Measurements from ENCODE around the gene COL26A1.

The COL26A1 gene

DNA sequence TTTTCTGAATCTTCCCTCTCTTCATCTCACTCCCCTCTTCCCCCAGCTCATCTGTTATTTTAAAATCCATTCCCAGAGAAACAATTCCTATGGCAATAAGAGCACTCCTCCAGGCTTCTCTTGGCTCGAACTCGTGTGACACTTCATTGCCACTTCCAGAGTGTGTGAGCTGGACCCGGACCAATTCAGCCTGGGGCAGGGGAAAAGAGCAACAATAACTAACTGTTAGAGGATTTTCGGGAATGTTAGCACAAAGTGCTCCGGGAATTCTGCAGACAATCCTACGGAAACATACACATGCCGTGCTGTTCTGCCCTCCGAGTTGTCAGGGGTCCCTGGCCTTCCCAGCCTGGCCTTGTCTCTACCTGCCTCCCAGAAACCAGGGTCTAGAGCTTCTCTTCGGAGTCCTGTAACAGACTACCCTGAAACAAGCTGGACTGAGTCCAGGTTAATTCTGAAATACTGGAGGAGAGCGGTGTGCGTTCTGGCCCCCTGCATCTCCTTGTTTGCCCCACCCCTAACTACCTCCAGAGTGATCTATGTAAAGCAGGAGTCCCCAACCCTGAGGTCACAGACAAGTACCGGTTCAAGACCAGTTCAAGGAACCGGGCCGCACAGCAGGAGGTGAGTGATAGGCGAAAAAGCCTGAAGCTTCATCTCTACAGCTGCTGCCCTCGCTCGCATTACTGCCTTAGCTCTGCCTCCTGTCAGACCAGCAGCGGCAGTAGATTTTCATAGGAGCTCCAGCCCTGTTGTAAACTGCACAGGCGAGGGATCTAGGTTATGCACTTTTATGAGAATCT, 11.3 kb downstream of the COL26A1 start:
- no peak for DNase-seq

DNA sequence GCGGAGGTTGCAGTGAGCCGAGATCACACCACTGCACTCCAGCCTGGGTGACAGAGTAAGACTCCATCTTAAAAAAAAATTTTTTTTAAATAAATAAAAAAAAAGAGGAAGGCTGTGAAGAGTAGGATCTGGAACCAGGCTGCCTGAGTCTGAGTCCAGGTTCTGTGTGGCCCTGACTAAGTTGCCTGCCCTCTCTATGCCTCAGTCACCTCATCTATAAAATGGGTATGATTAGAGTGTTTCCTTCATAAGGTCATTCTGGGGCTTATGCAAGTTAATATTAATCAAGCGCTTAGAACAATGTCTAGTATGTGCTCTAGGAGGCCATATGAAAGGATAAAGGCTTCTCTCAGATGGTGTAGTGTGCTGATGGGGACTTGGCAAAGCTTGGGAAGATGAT, 12.3 kb downstream of the COL26A1 start:
- no peak for DNase-seq

DNA sequence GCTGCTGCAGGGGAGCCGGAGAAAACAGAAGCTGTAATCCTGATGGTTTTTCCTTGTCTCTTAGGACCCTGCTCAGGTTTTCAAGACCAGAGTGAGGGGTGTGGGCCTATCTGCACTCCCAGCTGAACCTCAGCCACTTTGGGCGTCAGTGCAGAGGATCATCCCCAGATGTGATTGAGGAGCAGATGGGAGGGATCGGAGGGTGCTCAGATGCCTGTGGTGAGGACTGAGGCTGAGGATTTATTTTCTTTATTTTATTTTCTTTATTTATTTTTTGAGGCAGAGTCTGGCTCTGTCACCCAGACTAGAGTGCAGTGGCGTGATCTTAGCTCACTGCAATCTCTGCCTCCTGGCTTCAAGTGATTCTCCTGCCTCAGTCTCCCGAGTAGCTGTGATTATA, 13.9 kb downstream of the COL26A1 start:
- no peak for DNase-seq

DNA sequence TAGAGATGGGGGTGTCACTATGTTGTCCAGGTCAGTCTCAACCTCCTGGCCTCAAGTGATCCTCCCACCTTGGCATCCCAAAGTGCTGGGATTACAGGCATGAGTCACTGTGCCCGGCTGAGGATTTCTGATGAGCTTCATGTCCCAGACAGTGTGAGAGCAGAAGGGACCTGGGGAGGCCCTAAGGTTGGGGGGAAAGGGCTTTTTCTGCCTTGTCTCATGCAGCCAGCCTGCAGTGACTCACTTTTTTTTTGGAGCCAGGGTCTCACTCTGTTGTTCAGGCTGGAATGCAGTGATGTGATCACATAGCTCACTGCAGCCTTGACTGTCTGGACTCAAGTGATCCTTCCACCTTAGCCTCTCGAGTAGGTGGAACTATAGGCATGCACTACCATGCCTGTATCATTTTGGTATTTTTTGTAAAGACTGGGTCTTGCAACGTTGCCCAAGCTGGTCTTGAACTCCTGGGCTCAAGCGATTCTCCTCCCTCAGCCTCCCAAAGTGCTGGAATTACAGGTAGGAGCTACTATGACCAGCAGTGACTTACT, 14.6 kb downstream of the COL26A1 start:
- no peak for DNase-seq

DNA sequence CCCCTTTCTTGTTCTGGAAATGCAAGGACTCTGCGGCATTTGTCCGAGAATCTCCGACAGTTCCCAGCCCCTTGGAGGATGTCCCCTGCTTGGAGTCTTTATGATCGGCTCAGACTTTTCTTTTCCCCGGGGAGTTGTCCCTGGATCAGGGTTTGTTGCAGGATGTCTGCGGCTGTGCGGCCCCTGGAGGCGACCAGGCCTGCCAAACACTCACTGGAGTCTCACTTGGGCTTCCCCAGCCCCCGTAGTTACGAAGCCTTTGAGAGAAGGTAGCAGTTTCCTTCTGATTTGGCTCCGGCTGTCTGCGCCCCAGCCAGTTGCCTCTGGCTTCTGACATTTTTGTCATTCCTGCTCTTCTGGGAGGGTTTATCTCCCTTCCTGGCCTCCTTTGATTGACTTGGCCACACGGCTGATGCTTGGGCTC, 16.1 kb downstream of the COL26A1 start:
- DNase-seq = no peak

DNA sequence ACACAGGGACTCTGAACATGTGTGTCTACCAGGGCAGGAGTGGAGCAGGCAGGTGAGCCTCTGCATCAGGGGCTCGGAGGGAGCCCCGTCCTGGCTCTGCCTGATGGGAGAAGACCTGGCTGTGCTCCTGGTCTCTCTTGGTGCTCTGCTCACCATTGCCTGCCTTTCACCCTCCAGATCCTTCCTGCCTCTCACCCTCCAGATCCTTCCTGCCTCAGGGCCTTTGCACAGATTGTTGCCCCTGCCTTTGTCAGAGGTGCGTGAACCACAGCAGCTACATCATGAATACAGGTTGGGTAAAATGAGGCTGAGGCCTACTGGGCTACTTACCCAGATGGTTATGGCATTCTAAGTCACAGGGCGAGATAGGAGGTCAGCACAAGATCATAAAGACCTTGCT, 16.6 kb downstream of the COL26A1 start:
- DNase-seq = no peak

DNA sequence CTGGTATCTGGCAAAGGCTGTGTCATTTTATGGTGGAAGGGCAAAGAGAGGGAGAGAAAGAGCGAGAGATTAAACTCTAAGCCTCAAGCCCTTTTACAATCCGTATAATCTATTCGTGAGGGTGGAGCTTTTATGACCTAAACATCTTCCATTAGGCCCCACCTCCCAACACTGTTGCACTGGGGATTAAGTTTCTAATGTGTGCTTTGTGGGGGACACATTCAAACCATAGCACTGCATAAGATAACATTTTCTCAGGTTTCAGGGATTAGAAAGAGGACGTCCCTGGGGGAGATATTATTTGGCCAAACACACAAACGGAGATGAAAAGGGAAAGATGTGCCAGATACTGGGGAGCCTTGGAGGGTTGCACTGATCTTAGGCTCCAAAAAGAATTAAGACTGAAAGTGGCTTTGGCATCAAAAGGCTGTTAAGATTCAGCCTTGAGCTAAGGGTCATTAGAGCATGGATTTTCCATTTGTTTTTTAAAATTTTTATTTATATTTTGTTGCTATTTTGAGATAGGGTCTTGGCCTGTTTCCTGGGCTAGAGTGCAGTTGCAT, 19.0 kb downstream of the COL26A1 start:
- no peak for DNase-seq

DNA sequence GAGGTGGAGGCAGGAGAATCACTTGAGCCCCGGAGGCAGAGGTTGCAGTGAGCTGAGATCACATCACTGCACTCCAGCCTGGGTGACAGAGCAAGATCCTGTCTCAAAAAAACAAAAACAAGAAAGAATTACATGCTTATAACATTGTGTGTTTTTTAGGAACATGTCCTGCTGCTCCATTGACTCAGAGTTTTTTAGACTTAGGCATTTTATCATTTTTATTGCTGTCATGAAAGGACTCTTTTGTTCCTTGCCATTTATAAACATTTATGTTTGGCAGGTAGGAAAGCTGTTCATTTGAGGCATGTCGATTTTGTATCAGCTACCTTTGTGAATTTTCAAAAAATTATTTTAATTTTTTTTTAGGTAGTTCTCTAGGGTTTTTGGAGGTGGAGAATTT, 20.3 kb downstream of the COL26A1 start:
- no peak for DNase-seq

DNA sequence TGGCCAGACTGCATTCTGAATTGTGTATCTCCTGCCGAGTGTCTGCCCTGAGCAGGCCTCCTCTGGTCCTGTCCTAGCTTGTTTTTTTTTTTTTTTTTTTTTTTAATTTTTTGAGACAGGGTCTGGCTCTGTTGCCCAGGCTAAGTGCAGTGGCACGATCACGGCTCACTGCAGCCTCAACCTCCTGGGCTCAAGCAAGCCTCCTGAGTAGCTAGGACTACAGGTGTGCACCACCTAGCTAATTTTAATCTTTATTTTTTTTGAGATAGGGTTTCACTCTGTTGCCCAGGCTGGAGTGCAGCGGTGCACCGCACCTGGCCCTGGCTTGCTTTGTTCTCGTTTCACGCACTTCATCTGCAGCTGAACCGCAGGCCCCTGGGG, 23.5 kb downstream of the COL26A1 start:
- DNase-seq = no peak

DNA sequence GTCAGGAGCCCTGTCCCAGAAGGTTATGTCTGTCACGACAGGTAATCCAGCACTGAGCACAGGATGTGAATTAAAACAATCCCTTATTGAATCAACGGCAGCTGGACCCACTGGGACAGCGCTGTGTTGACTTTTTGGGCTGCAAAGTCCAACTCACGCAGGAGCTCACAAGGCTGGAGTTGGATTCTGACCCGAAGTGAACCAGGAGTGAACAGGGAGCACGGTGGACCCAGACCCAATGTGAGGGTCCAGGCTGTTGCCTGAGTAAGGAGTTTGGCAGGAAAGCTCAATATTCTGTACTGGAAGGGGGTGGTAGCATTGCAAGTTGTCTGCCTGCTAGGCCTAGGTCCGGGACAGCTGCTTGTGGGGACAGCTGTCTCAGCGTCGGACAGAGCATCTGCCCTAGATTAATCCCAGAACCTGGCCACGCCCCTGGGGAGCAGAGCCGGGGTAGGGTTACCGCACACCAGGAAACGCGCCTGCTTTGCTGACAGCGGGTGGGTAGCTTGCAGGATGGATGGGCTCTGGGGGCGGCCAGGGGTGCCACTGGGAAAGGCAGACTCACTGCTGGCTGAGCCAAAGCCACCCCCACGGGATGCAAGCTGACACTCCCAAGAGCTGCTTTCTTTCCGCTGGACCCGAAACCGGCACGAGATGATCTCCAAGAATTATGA, 24.0 kb downstream of the COL26A1 start:
- DNase-seq = no peak

DNA sequence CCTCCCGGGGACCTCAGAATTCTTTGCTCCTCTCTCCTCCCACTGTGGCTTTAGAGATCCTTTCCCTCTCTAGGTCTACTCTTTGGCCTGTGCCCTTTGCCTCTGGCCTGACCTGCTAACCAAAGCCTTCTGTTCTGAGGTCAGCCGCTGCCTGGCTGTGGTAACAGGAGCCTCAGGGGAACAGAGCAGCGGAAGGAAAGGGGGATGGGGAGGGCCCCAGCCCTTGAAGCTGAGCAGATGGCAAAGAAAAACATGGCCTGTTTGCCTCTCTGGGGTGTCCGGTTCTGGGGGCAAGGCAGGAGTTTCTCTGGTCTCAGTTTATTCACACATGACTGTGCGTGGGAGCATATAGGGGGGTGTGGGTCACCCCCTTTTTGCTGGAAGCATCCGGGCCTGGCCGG, 28.2 kb downstream of the COL26A1 start:
- no peak for DNase-seq

DNA sequence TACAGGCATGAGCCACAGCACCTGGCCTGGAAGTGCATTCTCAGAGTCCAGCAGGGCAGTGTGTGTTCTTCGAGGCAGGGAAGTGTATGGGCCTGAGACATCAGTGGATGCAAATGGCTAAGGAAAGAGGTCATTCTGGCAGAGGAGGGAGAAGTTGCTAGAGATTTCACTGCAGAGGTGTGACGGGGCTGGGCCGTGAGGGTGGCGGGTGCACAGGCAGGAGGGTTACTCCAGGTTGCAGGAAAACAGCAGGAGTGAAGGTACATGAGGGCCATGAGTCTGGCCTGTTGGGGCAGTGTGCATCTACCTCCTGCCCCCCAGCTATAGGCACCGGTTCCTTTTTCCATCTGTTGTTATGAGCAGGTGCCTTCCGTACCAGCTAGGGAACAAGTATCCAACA, 29.3 kb downstream of the COL26A1 start:
- DNase-seq = no peak

DNA sequence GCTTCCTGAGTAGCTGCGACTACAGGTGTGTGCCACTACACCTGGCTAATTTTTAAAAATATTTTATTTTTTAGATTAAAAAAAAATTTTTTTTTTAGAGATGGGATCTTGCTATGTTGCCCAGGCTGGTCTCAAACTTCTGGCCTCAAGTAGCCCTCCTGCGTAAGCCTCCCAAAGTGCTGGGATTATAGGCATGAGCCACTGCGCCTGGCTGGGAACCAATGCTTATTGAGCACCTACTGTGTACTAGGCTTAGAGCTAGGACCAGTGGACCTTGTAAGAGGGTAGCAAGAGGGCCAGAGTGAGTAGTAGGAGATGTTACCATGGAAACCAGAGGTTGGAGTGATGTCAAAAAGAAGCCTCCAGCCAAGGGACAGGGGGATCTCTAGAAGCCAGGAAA, 31.2 kb downstream of the COL26A1 start:
- DNase-seq = no peak

DNA sequence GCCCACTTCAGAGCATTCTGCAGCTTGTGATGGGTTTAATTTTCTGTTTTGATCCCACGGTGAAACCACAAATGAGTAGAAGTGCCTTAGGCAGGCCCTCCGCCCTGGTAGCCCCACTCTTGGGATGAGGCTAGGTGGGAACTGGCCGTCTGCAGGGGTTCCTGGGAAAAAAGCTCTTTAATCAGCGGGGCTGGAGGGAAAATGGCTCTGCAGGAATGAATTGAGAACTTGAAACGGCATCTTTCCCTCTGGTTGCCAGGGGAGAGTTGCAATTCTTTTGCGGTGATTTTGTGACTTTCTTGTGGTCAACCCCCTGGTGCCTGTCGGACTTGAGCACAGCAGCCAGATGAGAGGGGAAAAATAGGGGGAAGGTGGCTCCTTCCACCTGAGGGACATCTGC, 32.7 kb downstream of the COL26A1 start:
- DNase-seq = no peak

DNA sequence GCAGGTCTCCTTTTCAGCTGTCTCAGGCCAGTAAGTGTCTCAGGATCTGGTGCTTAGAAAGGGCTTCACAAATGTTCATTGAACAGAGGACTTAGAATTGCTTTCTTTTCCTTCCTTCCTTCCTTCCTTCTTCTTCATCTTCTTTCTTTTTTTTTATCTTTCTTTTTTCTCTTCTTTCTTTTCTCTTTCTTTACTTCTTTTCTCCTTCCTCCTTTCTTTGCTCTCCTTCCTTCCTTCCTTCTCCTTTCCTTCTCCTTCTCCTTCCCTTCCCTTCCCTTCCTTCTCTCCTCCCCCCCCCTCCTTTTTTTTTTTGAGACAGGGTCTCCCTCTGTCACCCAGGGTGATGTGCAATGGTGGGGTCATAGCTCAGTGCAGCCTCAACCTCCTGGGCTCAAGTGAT, 34.6 kb downstream of the COL26A1 start:
- DNase-seq = no peak

DNA sequence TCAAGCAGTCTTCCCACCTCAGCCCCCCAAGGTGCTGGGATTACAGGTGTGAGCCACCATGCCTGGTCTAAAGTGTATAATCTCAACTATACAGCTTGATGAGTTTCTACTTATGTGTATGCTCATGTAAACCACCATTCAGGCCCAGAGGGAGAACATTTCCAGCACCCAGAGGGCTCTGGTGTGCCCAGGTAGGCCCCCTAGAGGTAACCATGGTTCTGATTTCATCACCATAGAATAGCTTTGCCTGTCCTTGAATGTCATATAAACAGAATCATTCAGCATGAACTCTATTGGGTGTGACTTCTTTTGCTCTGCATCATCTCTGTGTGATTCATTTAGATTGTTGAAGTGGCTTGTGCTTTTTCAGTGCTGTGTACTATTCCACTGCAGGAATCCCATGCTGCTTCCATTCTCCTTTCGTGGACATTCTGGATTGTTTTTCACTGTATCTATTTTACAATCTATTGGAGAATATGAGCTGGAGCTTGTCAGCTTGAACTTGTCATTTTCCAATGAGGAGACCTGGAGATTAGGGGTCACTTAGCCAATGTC, 35.2 kb downstream of the COL26A1 start:
- no peak for DNase-seq

DNA sequence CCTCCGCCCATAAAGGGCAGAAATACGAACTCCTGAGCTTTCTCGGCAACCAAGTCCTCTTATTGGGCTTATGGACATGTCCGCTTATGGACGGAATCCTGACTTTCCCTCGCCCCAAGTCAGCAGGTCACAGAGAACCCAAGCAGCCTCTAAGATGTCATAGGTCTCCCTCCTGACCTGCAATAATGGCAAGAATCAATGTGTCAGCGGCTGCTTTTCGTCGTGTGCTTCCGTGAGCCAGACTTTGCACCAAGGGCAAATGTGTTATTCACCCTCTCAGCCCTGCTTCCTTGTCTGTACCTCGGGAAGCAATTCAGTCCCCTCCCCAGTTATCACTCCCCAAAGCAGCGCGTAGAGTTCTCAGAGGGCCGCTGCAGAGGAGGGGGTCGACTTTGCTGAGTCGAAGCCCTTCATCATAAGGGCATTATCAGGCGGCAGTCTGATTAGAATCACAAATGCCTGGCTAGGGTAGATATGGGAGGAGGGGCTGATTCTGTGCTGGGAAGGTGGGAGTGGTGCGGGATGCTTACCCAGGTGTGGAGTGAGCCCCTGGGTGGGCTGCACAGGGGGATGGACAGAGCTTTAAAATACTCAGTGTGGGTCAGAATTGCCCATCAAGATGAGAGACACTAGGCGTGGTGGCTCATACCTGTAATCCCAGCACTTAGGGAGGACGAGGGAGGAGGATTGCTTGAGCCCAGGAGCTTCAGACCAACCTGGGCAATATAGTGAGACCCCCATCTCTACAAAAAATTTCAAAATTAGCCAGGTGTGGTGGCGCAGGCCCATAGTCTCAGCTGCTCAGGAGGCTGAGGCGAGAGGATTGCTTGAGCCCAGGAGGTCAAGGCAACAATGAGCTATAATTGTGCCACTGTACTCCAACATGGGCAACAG, 36.0 kb downstream of the COL26A1 start:
- DNase-seq = no peak

DNA sequence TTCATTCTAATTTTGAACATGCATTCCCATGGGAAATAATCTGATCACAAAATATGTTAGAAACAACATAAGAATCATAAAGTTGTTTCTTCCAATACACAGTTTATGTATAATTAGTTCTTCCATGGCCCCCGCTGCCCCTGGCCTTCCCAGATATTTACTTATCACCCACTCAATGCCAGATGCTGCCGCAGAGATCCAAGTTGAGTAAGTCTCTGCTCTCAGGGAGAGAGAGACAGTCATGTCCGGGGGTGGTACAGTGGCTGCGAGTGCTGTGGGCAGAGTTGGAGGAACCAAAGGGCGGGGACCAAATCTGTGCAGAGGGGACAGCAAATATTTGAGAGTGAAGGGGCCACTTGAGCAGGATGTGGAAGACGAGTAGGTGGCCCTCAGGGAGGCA, 37.1 kb downstream of the COL26A1 start:
- DNase-seq = peak; percentile 1 to 28

DNA sequence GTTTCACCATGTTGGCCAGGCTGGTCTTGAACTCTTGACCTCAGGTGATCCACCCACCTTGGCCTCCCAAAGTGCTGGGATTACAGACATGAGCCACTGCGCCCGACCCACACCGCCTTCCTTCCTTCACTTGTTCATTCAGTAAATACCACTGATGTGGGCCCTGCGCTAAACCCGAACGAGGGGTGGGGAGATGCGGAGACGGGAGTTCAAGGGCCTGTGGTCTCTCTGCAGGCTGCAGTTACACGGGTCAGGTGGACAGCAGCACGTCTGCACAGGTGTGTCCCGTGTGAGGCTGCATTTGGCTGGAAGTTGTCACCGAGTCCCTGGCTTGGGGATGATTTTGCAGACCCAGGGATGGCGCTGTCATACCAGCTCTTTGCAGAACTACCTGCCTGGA, 38.1 kb downstream of the COL26A1 start:
- no peak for DNase-seq

DNA sequence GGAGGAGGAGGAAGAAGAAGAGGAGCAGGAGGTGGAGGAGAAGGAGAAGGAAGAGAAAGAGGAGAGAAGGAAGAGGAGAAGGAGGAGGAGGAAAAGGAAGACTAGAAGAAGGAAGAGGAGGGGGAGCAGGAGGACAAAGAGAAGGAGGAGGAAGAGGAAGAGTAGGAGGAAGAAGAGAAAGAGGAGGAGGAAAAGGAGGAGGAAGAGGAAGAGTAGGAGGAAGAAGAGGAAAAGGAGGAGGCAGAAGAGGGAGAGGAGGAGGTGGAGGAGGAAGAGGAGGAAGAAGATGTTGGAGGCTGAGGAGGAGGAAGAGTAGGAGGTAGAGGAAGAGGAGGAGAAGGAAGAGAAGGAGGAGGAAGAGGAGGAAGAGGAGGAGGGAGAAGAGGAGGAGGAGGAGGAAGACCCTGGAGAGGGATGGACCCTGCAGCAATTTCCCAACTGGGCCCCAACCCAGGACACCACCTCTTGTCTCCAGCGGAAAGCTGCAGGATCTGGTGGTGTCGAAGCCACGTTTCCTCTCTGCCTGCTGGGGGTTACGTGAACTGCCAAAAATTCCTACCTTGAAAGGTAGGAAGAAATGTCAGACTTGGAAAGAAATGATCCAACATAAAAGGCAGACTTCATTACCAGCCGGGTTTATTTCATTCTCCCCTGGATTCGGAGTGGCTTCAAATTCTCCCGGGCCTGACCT, 38.9 kb downstream of the COL26A1 start:
- no peak for DNase-seq

DNA sequence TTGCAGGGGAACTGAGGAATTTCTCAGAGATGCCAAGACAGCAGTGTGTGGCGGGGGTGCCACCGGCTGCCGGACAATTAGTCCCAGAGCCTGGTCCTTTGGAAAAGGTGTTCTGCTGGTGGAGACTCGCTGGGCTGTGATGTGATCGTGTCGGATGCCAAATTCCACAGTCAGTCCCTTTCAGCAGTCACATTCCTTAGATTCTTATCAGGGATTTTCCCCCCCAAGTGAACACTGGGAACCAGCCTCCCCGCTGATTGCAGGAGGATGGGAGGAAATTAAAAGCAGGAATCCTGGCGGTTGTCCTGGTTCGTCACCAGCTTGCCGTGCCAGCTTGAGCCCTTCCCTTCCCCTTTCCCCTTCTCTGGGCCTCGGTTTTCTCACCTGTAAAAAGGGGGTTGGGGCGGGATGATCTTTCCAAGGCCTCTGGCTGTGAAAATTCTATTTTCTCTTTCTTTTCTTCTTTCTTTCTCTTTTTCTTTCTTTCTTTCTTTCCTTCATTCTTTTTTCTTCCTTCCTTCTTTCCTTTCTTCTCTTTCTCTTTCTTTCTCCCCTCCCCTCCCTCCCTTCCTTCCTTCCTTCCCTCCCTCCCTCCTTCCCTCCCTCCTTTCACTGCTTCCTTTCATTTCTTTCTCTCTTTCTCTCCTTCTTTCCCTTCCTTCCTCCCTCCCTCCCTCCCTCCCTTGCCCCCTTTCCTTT, 39.6 kb downstream of the COL26A1 start:
- no peak for DNase-seq

Data from inflammatory macrophage treated with lipopolysaccharide for 1 hour (primary cell).